H1 (cell line): ENCODE data around the gene MYO5B. TPM values are rescaled to one million over a fixed set of nuclear protein-coding genes. Genes with fewer than 3 reads are reported as not detected.

Source experiments
- CTCF ChIA-PET: fragments of 300-600 bp; sonication (Branson Sonifier 250); formaldehyde crosslinking; loops from one replicate; lab custom pipeline; 2021; ENCODE audit not compliant: partially characterized antibody; lab: Charles Lee
- POLR2A ChIA-PET: fragments of 300-600 bp; sonication (Branson Sonifier 250); formaldehyde crosslinking; loops from one replicate; lab custom pipeline; 2021; ENCODE audit warnings: inconsistent platforms; ENCODE audit not compliant: partially characterized antibody; lab: Charles Lee
- DNase-seq, 2 experiments: peaks; one replicate each; pipeline versions ENCODE4 v3.0.0 to v3.0.0-alpha.2; 2010 to 2022; ENCODE audit warnings: low spot score in 2 of 2, low read depth in 1 of 2, mixed read lengths in 1 of 2
- FAIRE-seq: peaks from 2 replicates; lab custom pipeline; 2011; peaks lifted over from hg19 to GRCh38; lab: Jason Lieb, UNC
- H2AFZ ChIP-seq: 2 replicates; pipeline ENCODE4 v1.8.1; 2012; ENCODE audit warnings: low read length, inconsistent platforms
- H2AK5ac ChIP-seq: 2 replicates; pipeline ENCODE4 v1.6.1; 2013; ENCODE audit warnings: low read depth, low read length
- H2BK120ac ChIP-seq: replicated peaks from 2 replicates; pipeline ENCODE3; 2013; ENCODE audit warnings: low read depth, low read length, inconsistent platforms
- H2BK12ac ChIP-seq: 2 replicates; pipeline ENCODE4 v1.6.1; 2013; ENCODE audit warnings: low read depth, low read length
- H2BK15ac ChIP-seq: 2 replicates; pipeline ENCODE4 v1.6.1; 2013; ENCODE audit warnings: low read length
- H2BK20ac ChIP-seq: 2 replicates; pipeline ENCODE4 v1.6.1; 2013; ENCODE audit warnings: low read length
- H2BK5ac ChIP-seq: 2 replicates; pipeline ENCODE4 v1.6.1; 2013; ENCODE audit warnings: low read depth, low read length
- H3K14ac ChIP-seq: 2 replicates; pipeline ENCODE4 v1.6.1; 2013; ENCODE audit warnings: inconsistent platforms; ENCODE audit not compliant: insufficient read length
- H3K18ac ChIP-seq: 2 replicates; pipeline ENCODE4 v1.6.1; 2013; ENCODE audit warnings: low read length; ENCODE audit errors: extremely low read depth
- H3K23ac ChIP-seq: 2 replicates; pipeline ENCODE4 v1.6.1; 2013; ENCODE audit warnings: inconsistent platforms; ENCODE audit not compliant: insufficient read length
- H3K23me2 ChIP-seq: 2 replicates; pipeline ENCODE4 v1.6.1; 2013; ENCODE audit warnings: low read depth, low read length
- H3K27ac ChIP-seq: 2 replicates; pipeline ENCODE4 v1.6.1; 2011; ENCODE audit warnings: low read depth, low read length, inconsistent platforms
- H3K27me3 ChIP-seq, 4 experiments: replicated peaks in 1 of 4; 1 replicate in 1 of 4; 2 replicates in 3 of 4; pipeline versions ENCODE4 v1.6.1 to v1.8.1; 2011 to 2013; ENCODE audit warnings: low read length in 3 of 4, mild to moderate bottlenecking in 3 of 4, inconsistent platforms in 2 of 4, mixed read lengths in 2 of 4, moderate library complexity in 1 of 4; ENCODE audit not compliant: control insufficient read depth in 3 of 4, insufficient read depth in 3 of 4; ENCODE audit errors: extremely low read depth in 1 of 4
- H3K36me3 ChIP-seq, 4 experiments: 2 replicates each; pipeline versions ENCODE4 v1.6.1 to v1.8.1; 2011 to 2013; ENCODE audit warnings: mild to moderate bottlenecking in 4 of 4, low read length in 3 of 4, moderate library complexity in 2 of 4, control low read depth in 1 of 4, inconsistent platforms in 1 of 4; ENCODE audit not compliant: insufficient read depth in 4 of 4, control insufficient read depth in 2 of 4
- H3K4ac ChIP-seq: replicated peaks from 2 replicates; pipeline ENCODE3; 2013; ENCODE audit warnings: low read length, low read depth, mixed read lengths, inconsistent platforms; ENCODE audit not compliant: insufficient read length
- H3K4me1 ChIP-seq, 4 experiments: replicated peaks in 1 of 4; 1 replicate in 1 of 4; 2 replicates in 3 of 4; pipeline versions ENCODE4 v1.6.1 to v1.8.1; 2011 to 2013; ENCODE audit warnings: low read length in 3 of 4, inconsistent platforms in 2 of 4, mixed read lengths in 1 of 4; ENCODE audit not compliant: insufficient read depth in 4 of 4, control insufficient read depth in 3 of 4
- H3K4me2 ChIP-seq, 2 experiments: 2 replicates each; pipeline versions ENCODE4 v1.6.1 to v1.8.1; 2011 to 2013; ENCODE audit warnings: low read depth in 2 of 2, low read length in 2 of 2, control low read depth in 1 of 2, inconsistent platforms in 1 of 2, mild to moderate bottlenecking in 1 of 2; ENCODE audit not compliant: insufficient read depth in 1 of 2
- H3K4me3 ChIP-seq, 4 experiments: fragments of 200-600, 300-600 bp in 1 of 4; sonication (generic), shearing (Covaris generic), sonication (Bioruptor Twin) in 1 of 4; 2 replicates each; pipeline versions ENCODE4 v1.5.1 to v1.8.1; 2011 to 2016; ENCODE audit warnings: low read length in 4 of 4, low read depth in 3 of 4, control low read depth in 2 of 4, inconsistent platforms in 2 of 4, mild to moderate bottlenecking in 2 of 4, mixed read lengths in 1 of 4, moderate library complexity in 1 of 4; ENCODE audit not compliant: insufficient read depth in 2 of 4; ENCODE audit errors: extremely low read depth in 1 of 4
- H3K56ac ChIP-seq: replicated peaks from 2 replicates; pipeline ENCODE3; 2013; ENCODE audit warnings: low read depth, mild to moderate bottlenecking, mixed read lengths, low read length, inconsistent platforms; ENCODE audit not compliant: insufficient read length
- H3K79me1 ChIP-seq: 2 replicates; pipeline ENCODE4 v1.6.1; 2013; ENCODE audit warnings: low read depth, low read length, control low read depth
- H3K79me2 ChIP-seq, 2 experiments: 2 replicates each; pipeline versions ENCODE4 v1.6.1 to v1.8.1; 2012 to 2013; ENCODE audit warnings: low read length in 2 of 2, mild to moderate bottlenecking in 2 of 2, inconsistent platforms in 1 of 2; ENCODE audit not compliant: insufficient read depth in 2 of 2, control insufficient read depth in 1 of 2
- H3K9ac ChIP-seq, 4 experiments: replicated peaks in 1 of 4; 1 replicate in 1 of 4; 2 replicates in 3 of 4; pipeline versions ENCODE4 v1.6.1 to v1.8.1; 2011 to 2013; ENCODE audit warnings: low read depth in 3 of 4, low read length in 3 of 4, control low read depth in 2 of 4, mild to moderate bottlenecking in 2 of 4, moderate library complexity in 2 of 4, inconsistent platforms in 1 of 4; ENCODE audit errors: extremely low read depth in 1 of 4
- H3K9me3 ChIP-seq, 2 experiments: 2 replicates each; pipeline versions ENCODE4 v1.6.1 to v1.8.1; 2012 to 2013; ENCODE audit warnings: mild to moderate bottlenecking in 2 of 2, moderate library complexity in 2 of 2, control low read depth in 1 of 2, inconsistent platforms in 1 of 2, low read depth in 1 of 2, low read length in 1 of 2, mixed read lengths in 1 of 2; ENCODE audit not compliant: insufficient read depth in 2 of 2
- H4K20me1 ChIP-seq, 2 experiments: replicated peaks in 1 of 2; 2 replicates each; pipeline versions ENCODE3 to v1.8.1; 2011 to 2013; ENCODE audit warnings: inconsistent platforms in 2 of 2, low read length in 2 of 2, mild to moderate bottlenecking in 1 of 2; ENCODE audit not compliant: insufficient read depth in 2 of 2, control insufficient read depth in 1 of 2
- H4K5ac ChIP-seq: 2 replicates; pipeline ENCODE4 v1.6.1; 2013; ENCODE audit warnings: low read length, low read depth, mixed read lengths, inconsistent platforms; ENCODE audit not compliant: insufficient read length
- H4K8ac ChIP-seq: 2 replicates; pipeline ENCODE4 v1.8.0; 2013; ENCODE audit warnings: mild to moderate bottlenecking, moderate library complexity, low read length, inconsistent platforms; ENCODE audit not compliant: insufficient read depth; ENCODE audit errors: extremely low read depth
- H4K91ac ChIP-seq: replicated peaks from 2 replicates; pipeline ENCODE3; 2013; ENCODE audit warnings: low read length, mixed read lengths, inconsistent platforms; ENCODE audit not compliant: insufficient read length
- MAFK ChIP-seq: IDR thresholded peaks from 2 replicates; pipeline ENCODE4 v1.6.1; 2012; ENCODE audit warnings: low read depth, mild to moderate bottlenecking, improper control_type of control experiment, low read length
- PHF8 ChIP-seq: fragments of 200-600 bp; sonication (generic); conservative IDR thresholded peaks from 2 replicates; pipeline ENCODE4 v1.7.1; 2012; ENCODE audit warnings: low read depth, mild to moderate bottlenecking, inconsistent platforms, low read length, moderate library complexity
- SRF ChIP-seq: IDR thresholded peaks from 2 replicates; pipeline ENCODE4 v1.6.1; 2011; ENCODE audit warnings: mild to moderate bottlenecking, low read depth, low read length, moderate library complexity
- whole genome bisulfite sequencing, 2 experiments: shearing (Covaris generic) in 1 of 2; methylation state at CpG; one replicate each; pipeline versions ENCODE4 v1.1.6 to v1.1.7; 2013 to 2015; ENCODE audit warnings: low lambda C conversion rate in 2 of 2, mixed read lengths in 2 of 2, inconsistent platforms in 1 of 2, low coverage in 1 of 2, missing lambda C conversion rate in 1 of 2; ENCODE audit not compliant: insufficient replicate concordance in 2 of 2, insufficient coverage in 1 of 2, insufficient read length in 1 of 2; ENCODE audit errors: extremely low coverage in 1 of 2, missing lambda C conversion rate in 1 of 2; 5-methylcytosine and 5-hydroxymethylcytosine counted together
- polyA plus RNA-seq, 7 experiments: library from polyadenylated mRNA; depleted of rRNA in 3 of 7; stranded (reverse) in 5 of 7; unstranded in 2 of 7; fragments of >200 nt in 5 of 7; fragments of 200-250 nt in 2 of 7; gene quantifications; 1 replicate in 5 of 7; 2 replicates in 1 of 7; 4 replicates in 1 of 7; pipeline versions ENCODE4 v1.2.1 to v1.2.3, GENCODE V29; 2011 to 2013; ENCODE audit warnings: missing spikeins in 2 of 7, mixed read lengths in 2 of 7
- total RNA-seq: library from RNA; stranded (reverse); fragmentation: NEBNext Ultra II Directional; extraction: Animal tissue kit (Norgen Biotek cat#: 25700); gene quantifications from 2 replicates; pipeline ENCODE4 v1.2.1, GENCODE V29; 2021

The MYO5B gene
- total and polyA plus RNA-seq, 2 of the 8 experiments (the other 6 are each of a cell fraction or from before 2014, with no cell fraction given) = 6.4 to 7.7 TPM

DNA sequence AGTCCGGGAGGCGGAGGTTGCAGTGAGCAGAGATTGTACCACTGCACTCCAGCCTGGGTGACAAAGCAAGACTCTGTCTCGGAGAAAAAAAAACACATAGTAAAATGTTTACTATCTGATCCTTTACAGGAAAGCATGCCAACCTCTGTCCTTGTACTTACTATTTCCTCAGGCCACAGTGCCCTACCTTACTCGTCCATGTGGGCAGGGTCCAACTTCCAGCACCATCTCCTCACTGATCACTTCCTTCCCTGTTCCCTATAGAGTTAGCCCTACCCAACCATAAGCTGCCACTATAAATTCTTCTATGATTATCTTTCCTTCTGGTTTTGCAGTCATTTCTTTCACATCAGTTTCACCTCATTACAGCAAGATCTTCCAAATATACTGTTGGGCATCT is 136.2 kb downstream of the MYO5B start:
- Histone ChIP-seq H3K4me3 (no peak overlapping the region), H2BK12ac (no peak overlapping the region), H3K18ac (no peak overlapping the region), H3K27me3 (no peaks in the 10 kb centered on the region), H3K23ac (no peak overlapping the region), H2AFZ (no peak overlapping the region), H3K9ac (no peak overlapping the region), H3K36me3 (no peaks in the 10 kb centered on the region), H4K20me1 (no peaks in the 10 kb centered on the region), H3K4ac (no peak overlapping the region), H2BK15ac (no peak overlapping the region), H3K79me2 (no peaks in the 10 kb centered on the region), H2BK5ac (no peak overlapping the region), H3K23me2 (no peaks in the 10 kb centered on the region), H3K79me1 (no peaks in the 10 kb centered on the region), H3K56ac (no peak overlapping the region), H2BK120ac (no peak overlapping the region), H2BK20ac (no peak overlapping the region), H4K8ac (no peak overlapping the region), H4K91ac (no peak overlapping the region), H3K4me1 (no peaks in the 10 kb centered on the region), H3K27ac (no peak overlapping the region), H3K4me2 (no peak overlapping the region), H4K5ac (no peak overlapping the region), H2AK5ac (no peak overlapping the region), H3K9me3 (no peaks in the 10 kb centered on the region), H3K14ac (no peak overlapping the region)
- CTCF ChIA-PET = interaction anchor here (0.7 to 1.9 kb wide), 2 partner anchors 14 to 48 kb away, joined by 3 to 4 read pairs; no protein-coding TSS in a partner anchor
- WGBS, 2 experiments = 95% methylated on average over 4 of the region's 4 CpGs; no CpG with 5 or more reads in 1 of the 2 experiments
- DNase-seq = no peak
- no peak for FAIRE-seq
- TF ChIP-seq MAFK = no peak
- no peak for TF ChIP-seq PHF8
- no peak for TF ChIP-seq SRF
- POLR2A ChIA-PET = no interaction called here
